ENCODE results near the gene CCDC192.

CCDC192 gene

DNA sequence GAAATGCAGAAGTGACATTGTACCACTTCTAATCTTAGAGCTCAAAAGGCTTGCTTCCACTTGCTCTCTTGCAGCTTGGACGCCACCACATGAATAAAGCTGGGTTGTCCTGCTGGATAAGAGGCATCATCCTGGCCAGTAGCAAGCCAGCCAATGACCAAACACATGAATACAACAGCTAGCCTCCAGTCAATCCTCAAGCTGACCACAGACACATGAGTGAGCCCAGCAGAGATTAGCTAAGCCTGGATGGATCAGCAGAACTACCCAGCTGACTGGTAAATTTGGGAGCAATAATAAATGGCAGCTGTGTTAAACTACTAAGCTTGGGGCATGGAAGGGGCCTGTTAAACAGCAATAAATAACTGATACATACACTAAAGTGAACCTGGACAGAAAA is 259.3 kb downstream of the CCDC192 start:
- DNase-seq, result no peak

DNA sequence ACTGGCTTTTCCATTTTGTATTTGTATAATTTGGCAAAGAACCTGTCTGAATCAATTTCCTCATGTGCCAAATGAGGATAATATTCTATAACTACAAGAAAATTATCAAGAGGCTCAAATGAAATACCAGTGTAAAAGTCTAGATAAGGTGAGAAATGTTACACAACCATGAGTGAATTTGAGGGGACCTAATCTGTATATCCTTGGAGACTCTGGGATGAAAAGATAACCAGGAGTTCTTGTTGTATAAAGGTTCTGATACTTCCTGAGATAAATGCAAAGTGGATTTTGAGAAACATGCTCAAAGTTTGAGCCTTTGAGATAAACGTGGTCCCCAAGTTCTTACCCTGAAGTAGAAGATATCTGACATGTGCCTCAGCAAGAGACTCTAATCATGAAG is 260.0 kb downstream of the CCDC192 start:
- no peak for DNase-seq

DNA sequence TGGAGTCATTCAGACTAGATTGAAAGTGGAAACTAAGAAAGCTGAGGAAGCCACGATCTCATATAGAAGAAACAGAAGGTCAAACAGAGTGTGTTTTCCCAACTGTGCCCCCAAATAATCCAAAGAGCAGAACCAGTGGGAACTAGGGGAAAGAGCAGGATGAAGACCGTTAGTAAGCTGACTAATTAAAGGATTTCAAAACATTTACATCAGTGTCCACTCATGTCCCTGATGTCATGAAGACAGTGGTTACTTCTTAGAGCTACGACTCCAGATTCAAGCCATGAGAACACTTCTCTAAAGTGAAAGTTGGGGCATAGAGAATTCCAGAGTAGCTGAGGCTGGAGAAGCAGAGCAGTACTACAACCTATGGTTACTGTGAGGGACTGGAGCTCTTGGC is 260.7 kb downstream of the CCDC192 start:
- DNase-seq, result peak; percentile 38

DNA sequence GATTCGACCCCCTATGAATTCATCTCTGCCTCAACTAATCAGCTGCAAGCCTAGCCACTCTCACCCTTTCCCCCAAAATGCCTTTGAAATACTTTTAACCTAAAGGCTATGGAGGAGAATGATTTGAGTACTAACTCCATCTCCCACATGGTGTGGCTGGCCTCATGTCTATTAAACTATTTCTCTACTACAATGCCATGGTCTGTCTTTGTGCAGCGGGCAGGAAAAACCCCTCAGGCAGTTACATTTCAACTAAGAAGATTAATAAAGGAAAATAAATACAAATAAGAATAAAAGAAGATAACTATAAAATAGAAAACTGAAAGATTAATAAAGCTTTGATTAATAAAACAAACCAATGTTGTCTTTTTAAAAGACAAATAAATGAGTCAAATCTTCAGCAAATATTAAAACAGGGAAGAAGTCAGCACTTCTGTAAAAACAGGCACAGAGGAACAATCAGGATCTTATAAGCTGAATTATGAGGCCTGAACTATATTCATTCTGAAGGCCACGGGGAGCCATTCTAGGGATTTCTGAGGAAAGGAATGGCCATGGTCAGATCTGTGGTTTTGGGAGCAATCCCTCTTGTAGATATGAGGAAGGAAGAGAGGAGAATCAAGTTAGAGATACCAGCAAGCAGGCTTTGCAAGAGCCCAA is 264.3 kb downstream of the CCDC192 start:
- DNase-seq, result no peak

GRCh38 chr5:127967983-127968592 is 264.9 kb downstream of the CCDC192 start:
- no peak for DNase-seq

DNA sequence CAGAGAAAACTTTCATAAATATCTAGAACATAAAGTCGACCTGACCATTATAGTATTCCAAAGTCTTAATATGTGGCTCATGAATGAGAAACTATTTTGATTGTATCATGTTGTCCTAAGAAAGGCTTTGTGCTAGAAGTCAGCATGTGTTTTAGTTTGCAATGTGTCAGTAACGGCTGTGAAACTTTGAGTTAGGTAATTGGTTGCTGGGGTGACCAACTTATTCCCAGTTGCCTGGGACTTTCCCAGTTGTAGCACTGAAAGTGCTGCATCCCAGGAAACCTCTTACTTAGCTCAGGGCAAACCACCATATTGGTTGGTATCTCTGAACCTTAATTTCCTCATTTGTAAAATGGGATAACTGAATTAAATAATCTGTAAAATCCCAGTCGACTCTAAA is 265.8 kb downstream of the CCDC192 start:
- DNase-seq, result no peak

DNA sequence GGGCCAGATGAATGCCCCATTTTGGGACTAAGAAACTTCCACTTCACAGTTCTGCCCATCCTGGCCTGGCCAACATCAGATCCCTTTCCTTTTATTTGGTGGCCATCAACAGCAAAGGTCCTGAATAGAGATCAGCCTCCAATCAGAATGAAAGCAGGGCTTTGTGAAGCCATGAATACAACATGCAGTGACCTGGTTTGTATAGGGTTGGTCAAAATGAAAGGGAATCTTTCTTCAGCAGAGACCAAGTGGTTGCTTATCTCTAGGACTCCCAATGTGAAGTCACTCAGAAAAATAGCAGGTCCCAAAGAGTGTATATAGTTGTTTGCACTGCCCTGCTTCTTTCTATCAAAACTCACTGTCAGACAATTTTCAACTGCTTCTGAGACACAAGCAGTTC is 266.5 kb downstream of the CCDC192 start:
- no peak for DNase-seq

GRCh38 chr5:127970081-127970480 is 266.9 kb downstream of the CCDC192 start:
- DNase-seq, result no peak

DNA sequence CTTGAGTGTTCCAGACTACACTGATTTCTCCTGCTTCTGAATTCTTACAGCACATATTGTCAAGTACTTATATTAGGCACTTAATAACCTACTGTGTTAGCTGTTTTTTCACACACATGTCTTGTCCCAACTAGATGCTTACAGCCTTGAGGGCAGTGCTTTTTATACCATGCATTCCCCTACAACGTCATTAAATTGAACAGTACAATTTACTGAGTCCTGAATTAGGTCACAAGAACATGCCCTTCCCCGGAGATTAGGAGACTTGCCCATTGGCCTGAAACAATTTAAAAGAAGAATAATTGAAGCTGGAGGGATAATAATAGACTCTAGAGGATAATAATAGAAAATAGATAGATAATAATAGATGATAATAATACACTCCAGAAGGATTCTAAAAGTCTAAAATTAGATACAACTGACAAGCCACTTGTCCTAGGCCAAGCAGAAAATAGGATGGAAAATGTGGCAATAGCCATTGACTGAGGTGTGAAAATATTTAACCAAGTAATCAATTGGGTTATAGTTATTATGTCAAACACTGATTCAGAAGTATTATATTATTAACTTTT is 267.7 kb downstream of the CCDC192 start:
- DNase-seq, result no peak

GRCh38 chr5:127975961-127976360 is 272.8 kb downstream of the CCDC192 start:
- no peak for DNase-seq

- DNase-seq, result no peak
Measured at GRCh38 chr5:127976525-127976924, 273.3 kb downstream of the CCDC192 start.

- no peak for DNase-seq
Measured at GRCh38 chr5:127976991-127977717, 274.0 kb downstream of the CCDC192 start.

DNA sequence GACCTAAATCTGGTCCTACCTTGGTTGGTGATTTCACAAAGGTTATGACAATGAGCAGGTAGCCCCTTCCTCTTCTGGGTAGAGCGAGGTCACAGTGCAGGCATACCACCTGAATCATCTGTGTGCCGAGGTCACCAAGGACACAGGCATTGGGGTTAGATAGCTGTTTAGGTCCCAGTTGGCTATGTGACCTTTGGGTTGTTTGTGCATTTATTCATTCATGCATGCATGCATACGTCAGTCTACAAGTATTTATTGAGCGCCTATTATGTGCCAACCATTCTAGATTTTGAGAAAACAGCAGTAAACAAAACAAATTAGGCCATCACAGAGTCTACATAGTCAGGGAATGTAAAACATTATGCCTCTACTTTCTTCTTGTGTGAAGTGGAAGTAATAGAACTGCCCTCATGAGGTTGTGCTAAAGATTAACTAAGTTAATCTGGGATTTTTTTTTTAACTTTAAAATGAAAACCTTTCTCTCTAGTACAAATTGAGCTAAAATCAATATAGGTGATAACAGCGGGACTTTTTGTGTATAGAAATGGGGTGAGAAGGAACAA is 275.6 kb downstream of the CCDC192 start:
- DNase-seq, result no peak

- DNase-seq, result no peak
Measured at GRCh38 chr5:127979475-127979874, 276.3 kb downstream of the CCDC192 start.

- DNase-seq, result no peak
Measured at GRCh38 chr5:127980843-127981242, 277.7 kb downstream of the CCDC192 start.

- DNase-seq, result no peak
Measured at GRCh38 chr5:127981498-127981897, 278.3 kb downstream of the CCDC192 start.

GRCh38 chr5:127985811-127986325 is 282.7 kb downstream of the CCDC192 start:
- DNase-seq, result peak; percentile 13

- peak; percentile 12 for DNase-seq
Measured at GRCh38 chr5:127987354-127988145, 284.4 kb downstream of the CCDC192 start.

GRCh38 chr5:127988146-127988760 is 285.1 kb downstream of the CCDC192 start:
- DNase-seq, result peak; percentile 91
